ENCODE data around the gene DCST2. TPM values are rescaled to one million over a fixed set of nuclear protein-coding genes. Genes with fewer than 3 reads are reported as not detected.

The DCST2 gene
- polyA plus RNA-seq, 2 of the 4 experiments (the other 2 are of a cell fraction) = 0.23 to 1.0 TPM

DNA sequence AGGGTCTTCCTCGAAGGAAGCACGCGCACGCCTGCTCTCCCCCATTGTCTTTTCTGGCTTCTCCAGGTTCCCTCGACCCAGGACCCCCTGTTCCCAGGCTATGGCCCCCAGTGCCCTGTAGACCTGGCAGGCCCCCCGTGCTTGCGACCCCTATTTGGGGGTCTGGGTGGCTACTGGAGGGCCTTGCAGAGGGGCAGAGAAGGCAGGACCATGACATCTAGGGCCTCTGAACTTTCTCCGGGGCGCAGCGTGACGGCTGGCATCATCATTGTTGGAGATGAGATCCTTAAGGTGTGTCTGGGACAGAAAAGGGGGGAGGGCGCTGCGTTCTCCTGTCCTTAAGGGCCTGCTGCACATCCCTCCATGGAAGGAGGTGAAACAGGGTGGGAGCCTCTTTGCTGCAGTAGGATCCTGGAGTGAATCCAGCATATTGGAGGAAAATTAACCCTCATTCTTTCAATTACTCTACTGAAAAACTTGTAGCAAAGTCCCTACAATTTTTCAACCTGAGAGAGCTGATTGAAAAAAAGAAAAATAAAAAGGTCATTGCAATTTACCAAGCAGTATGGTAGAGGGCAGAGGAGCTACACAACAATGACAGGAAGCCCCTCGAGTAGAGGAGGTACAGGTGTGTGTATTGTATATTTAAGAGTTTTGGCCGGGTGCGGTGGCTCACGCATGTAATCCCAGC, 49.7 kb downstream of the DCST2 start:
- Histone ChIP-seq H3K4me2 (peak overlapping the region; percentile 85), H3K27ac (peak overlapping the region; percentile 83 to 86), H3K9me3 (no peaks in the 10 kb centered on the region), H3K4me3 (peak overlapping the region; percentile 81), H3K4me1 (peaks cover 21% of the 10 kb centered on the region)
- TF ChIP-seq ELK1 (IDR thresholded peaks at IDR 0.05; ENCODE audit: low read depth, low read length) = no peak
- no peak for TF ChIP-seq KDM5A (IDR thresholded peaks at IDR 0.05)
- no peak for TF ChIP-seq POLR2AphosphoS2 (conservative IDR thresholded peaks at IDR 0.05; ENCODE audit: low read length)
- TF ChIP-seq TFCP2L1 (CRISPR knock-in tag; IDR thresholded peaks at IDR 0.05) = no peak
- TF ChIP-seq PHF8 (IDR thresholded peaks at IDR 0.05; ENCODE audit: borderline replicate concordance, low read depth) = no peak
- no peak for TF ChIP-seq HOXB13 (CRISPR knock-in tag; IDR thresholded peaks at IDR 0.05; ENCODE audit: low read depth)
- ATAC-seq = peak in 1 of 2 experiments; percentile 16; a peak in 3 of 6 replicates
- ChIA-PET POLR2A (interaction anchor here (0.6 to 2.8 kb wide), 10 partner anchors 10 to 94 kb away, joined by 3 to 41 read pairs (median 5); partner anchors contain the start of genes CKS1B, LENEP, PYGO2 and SHC1), CTCF (interaction anchor here (1.3 kb wide), 1 partner anchor 101 kb away, joined by 3 read pairs; no protein-coding TSS in a partner anchor)
- WGBS (ENCODE audit: missing lambda C conversion rate) = 20% methylated on average over 13 of the region's 17 CpGs
- no peak for DNase-seq (ENCODE audit: low read depth in 1 of 2, low spot score in 1 of 2)
- no peak for FAIRE-seq

DNA sequence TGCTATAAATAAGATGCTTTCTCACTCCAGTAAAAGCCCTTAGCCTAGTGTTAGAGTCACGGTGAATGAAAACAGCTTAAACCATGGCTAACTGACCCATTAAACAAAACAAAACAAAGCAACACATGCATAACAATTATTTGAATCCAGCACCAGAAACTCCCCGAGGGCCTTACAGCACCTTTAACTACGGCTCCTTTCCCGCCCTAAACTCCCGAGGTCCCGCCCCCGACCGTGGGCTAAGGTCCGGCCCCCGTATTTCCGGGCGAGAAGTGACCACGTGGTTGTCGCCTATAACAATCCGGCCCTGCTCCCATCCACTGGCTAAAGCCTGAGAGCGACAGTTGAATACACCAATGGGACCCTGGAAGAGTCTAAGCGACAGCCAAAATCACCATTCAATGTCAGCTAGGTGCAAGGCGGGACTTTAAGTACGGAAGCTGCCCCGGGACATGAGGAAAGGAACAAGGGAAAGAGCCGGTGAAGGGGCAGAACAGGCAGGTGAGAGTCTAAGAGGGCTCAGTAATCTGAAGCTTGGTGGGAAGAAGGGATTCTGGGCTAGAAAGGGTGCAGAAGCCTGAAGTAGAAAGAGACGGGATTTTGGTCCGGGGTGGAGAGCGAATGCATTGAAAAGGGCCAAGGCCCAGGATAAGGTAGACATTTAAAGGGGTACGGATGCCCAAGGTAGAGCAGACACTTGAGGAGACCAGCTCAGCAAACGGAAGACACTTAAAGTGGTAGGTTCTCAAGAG, 50.5 kb downstream of the DCST2 start, which contains the start of gene FLAD1:
TSS of gene FLAD1 (plus strand) at position 448 of the 752 bp plus-strand sequence. CDS start 351 bp downstream, outside the sequence.
- ChIA-PET CTCF (interaction anchor here (1.3 kb wide), 1 partner anchor 102 kb away, joined by 3 read pairs; no protein-coding TSS in a partner anchor), POLR2A (interaction anchor here (0.7 to 2.8 kb wide), 6 partner anchors 9 to 22 kb away, joined by 3 to 41 read pairs (median 6); partner anchors contain the start of genes CKS1B, LENEP, PYGO2 and SHC1)
- Histone ChIP-seq H3K4me1 (peaks cover 22% of the 10 kb centered on the region), H3K4me3 (peak within 1 kb of the TSS; percentile 81), H3K27ac (peak within 1 kb of the TSS; percentile 83 to 86), H3K4me2 (peak within 1 kb of the TSS; percentile 89), H3K9me3 (no peaks in the 10 kb centered on the region)
- 2% methylated on average over 25 of the region's 26 CpGs for WGBS (ENCODE audit: missing lambda C conversion rate)
- ATAC-seq (peak; percentile 99 to 100), FAIRE-seq (peak; percentile 83), DNase-seq (ENCODE audit: low read depth in 1 of 2, low spot score in 1 of 2) (peak; percentile 100)
- no peak for TF ChIP-seq RAD21 (conservative IDR thresholded peaks at IDR 0.05 in 1 of 2, IDR thresholded peaks at IDR 0.05 in 1 of 2)
- no peak for TF ChIP-seq EHF (CRISPR knock-in tag; IDR thresholded peaks at IDR 0.05)
- TF ChIP-seq RARB (CRISPR knock-in tag; IDR thresholded peaks at IDR 0.05) = no peak
- peak; percentile 58 for TF ChIP-seq CHD2 (IDR thresholded peaks at IDR 0.05; ENCODE audit: low read length, partially characterized antibody)
- TF ChIP-seq PBX3 (IDR thresholded peaks at IDR 0.05) = peak; percentile 100
- TF ChIP-seq CEBPB (IDR thresholded peaks at IDR 0.05) = no peak
- TF ChIP-seq HOXA7 (CRISPR knock-in tag; IDR thresholded peaks at IDR 0.05) = no peak
- TF ChIP-seq TP53 (CRISPR knock-in tag; IDR thresholded peaks at IDR 0.05) = no peak
- no peak for TF ChIP-seq ZSCAN20 (CRISPR knock-in tag; IDR thresholded peaks at IDR 0.05)
- TF ChIP-seq HOXB5 (CRISPR knock-in tag; IDR thresholded peaks at IDR 0.05) = no peak
- peak; percentile 22; the same call in 1 of the 2 replicates for TF ChIP-seq GATA3 (IDR thresholded peaks at IDR 0.05; ENCODE audit: borderline replicate concordance)
- no peak for TF ChIP-seq REST (IDR thresholded peaks at IDR 0.05)
- peak; percentile 95 for TF ChIP-seq E2F6 (IDR thresholded peaks at IDR 0.05; ENCODE audit: borderline replicate concordance, low read depth)
- TF ChIP-seq FOSB (CRISPR knock-in tag; IDR thresholded peaks at IDR 0.05) = no peak
- no peak for TF ChIP-seq KDM1A (IDR thresholded peaks at IDR 0.05; ENCODE audit: low read depth)
- TF ChIP-seq, protein P1, sequence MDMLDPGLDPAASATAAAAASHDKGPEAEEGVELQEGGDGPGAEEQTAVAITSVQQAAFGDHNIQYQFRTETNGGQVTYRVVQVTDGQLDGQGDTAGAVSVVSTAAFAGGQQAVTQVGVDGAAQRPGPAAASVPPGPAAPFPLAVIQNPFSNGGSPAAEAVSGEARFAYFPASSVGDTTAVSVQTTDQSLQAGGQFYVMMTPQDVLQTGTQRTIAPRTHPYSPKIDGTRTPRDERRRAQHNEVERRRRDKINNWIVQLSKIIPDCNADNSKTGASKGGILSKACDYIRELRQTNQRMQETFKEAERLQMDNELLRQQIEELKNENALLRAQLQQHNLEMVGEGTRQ (IDR thresholded peaks at IDR 0.05) = peak; percentile 91
- TF ChIP-seq EHMT2 (IDR thresholded peaks at IDR 0.05; ENCODE audit: low read depth) = no peak
- no peak for TF ChIP-seq CBX2 (IDR thresholded peaks at IDR 0.05; ENCODE audit: borderline replicate concordance, low read depth)
- no peak for TF ChIP-seq POLR2AphosphoS2 (conservative IDR thresholded peaks at IDR 0.05; ENCODE audit: low read length)
- no peak for TF ChIP-seq MAZ (IDR thresholded peaks at IDR 0.05; ENCODE audit: borderline replicate concordance, low read depth, low read length)
- TF ChIP-seq JUN (IDR thresholded peaks at IDR 0.05) = peak in 1 of 2 experiments; percentile 79; a peak in 3 of 5 replicates
- no peak for TF ChIP-seq CBX8 (IDR thresholded peaks at IDR 0.05)
- peak; percentile 56; the same call in 1 of the 2 replicates for TF ChIP-seq MYC (IDR thresholded peaks at IDR 0.05; ENCODE audit: borderline replicate concordance, low read length)

All from A549 (cell line).